IMR-90 (cell line): Measurements from ENCODE around the gene VPS52. TPM values are rescaled to one million over a fixed set of nuclear protein-coding genes. Genes with fewer than 3 reads are reported as not detected.
A peak's percentile ranks its signal among the peaks of the same experiment; 100 is the strongest.

ENCODE experiments used
- ATAC-seq: fragments of 200-7000 bp; cut with Tn5 transposase; 2 replicates; pipeline ENCODE4 v1.9.1; 2020; ENCODE audit warnings: low read depth, mild to moderate bottlenecking, moderate library complexity
- BruUV-seq: library from RNA; stranded (reverse); fragments of 400-500 nt; replicated peaks from 2 replicates; lab custom pipeline; 2021; lab: Mats Ljungman, UMichigan
- CTCF ChIA-PET: fragments of 300-600 bp; formaldehyde crosslinking; extraction: SDS; loops from one replicate; lab custom pipeline; 2021; ENCODE audit warnings: antibody characterized with exemption; lab: Yijun Ruan, JAX
- POLR2A ChIA-PET: fragments of 300-600 bp; sonication (Branson Sonifier 250); formaldehyde crosslinking; loops from one replicate; lab custom pipeline; 2022; ENCODE audit warnings: antibody characterized with exemption; ENCODE audit not compliant: unreplicated experiment; lab: Charles Lee
- DNase-seq: peaks from one replicate; pipeline ENCODE4 v3.0.0; 2013
- H2AFZ ChIP-seq: replicated peaks from 2 replicates; pipeline ENCODE3; 2013; ENCODE audit warnings: low read length, mild to moderate bottlenecking; ENCODE audit not compliant: poor library complexity
- H2AK5ac ChIP-seq: 2 replicates; pipeline ENCODE4 v1.6.1; 2013; ENCODE audit warnings: low read depth, low read length, inconsistent platforms
- H2AK9ac ChIP-seq: replicated peaks from 2 replicates; pipeline ENCODE3; 2013; ENCODE audit warnings: mild to moderate bottlenecking, low read depth, low read length, moderate library complexity; ENCODE audit not compliant: poor library complexity
- H2BK120ac ChIP-seq: 2 replicates; pipeline ENCODE4 v1.6.1; 2013; ENCODE audit warnings: low read depth, low read length, inconsistent platforms
- H2BK15ac ChIP-seq: 3 replicates; pipeline ENCODE4 v1.6.1; 2013; ENCODE audit warnings: low read depth, low read length, inconsistent platforms
- H2BK20ac ChIP-seq: 2 replicates; pipeline ENCODE4 v1.6.1; 2013; ENCODE audit warnings: low read depth, mild to moderate bottlenecking, inconsistent platforms, low read length, moderate library complexity
- H2BK5ac ChIP-seq: 2 replicates; pipeline ENCODE4 v1.6.1; 2013; ENCODE audit warnings: mild to moderate bottlenecking, low read depth, low read length, inconsistent platforms; ENCODE audit not compliant: poor library complexity, severe bottlenecking
- H3K14ac ChIP-seq: replicated peaks from 2 replicates; pipeline ENCODE4 v1.6.1; 2013; ENCODE audit warnings: low read depth, low read length, inconsistent platforms
- H3K18ac ChIP-seq: 2 replicates; pipeline ENCODE4 v1.6.1; 2013; ENCODE audit warnings: low read depth, low read length, control low read depth
- H3K23ac ChIP-seq: 2 replicates; pipeline ENCODE4 v1.6.1; 2013; ENCODE audit warnings: low read depth, low read length, inconsistent platforms
- H3K27ac ChIP-seq: 2 replicates; pipeline ENCODE4 v1.5.1; 2013; ENCODE audit warnings: mild to moderate bottlenecking, control low read depth, low read length; ENCODE audit not compliant: insufficient read depth
- H3K27me3 ChIP-seq: 2 replicates; pipeline ENCODE4 v1.6.1; 2013; ENCODE audit warnings: low read length; ENCODE audit not compliant: control insufficient read depth, insufficient read depth
- H3K36me3 ChIP-seq: 2 replicates; pipeline ENCODE4 v1.6.1; 2013; ENCODE audit warnings: low read length, mixed read lengths; ENCODE audit not compliant: control insufficient read depth, insufficient read depth
- H3K4ac ChIP-seq: 2 replicates; pipeline ENCODE4 v1.6.1; 2013; ENCODE audit warnings: low read depth, low read length, inconsistent platforms
- H3K4me1 ChIP-seq: 2 replicates; pipeline ENCODE4 v1.6.1; 2013; ENCODE audit warnings: low read length, mixed read lengths; ENCODE audit not compliant: control insufficient read depth, insufficient read depth
- H3K4me2 ChIP-seq: 2 replicates; pipeline ENCODE4 v1.6.1; 2013; ENCODE audit warnings: low read depth, mild to moderate bottlenecking, control low read depth, low read length, moderate library complexity
- H3K4me3 ChIP-seq: 2 replicates; pipeline ENCODE4 v1.5.1; 2013; ENCODE audit warnings: low read depth, mild to moderate bottlenecking, control low read depth, low read length, moderate library complexity; ENCODE audit not compliant: insufficient read depth
- H3K56ac ChIP-seq: 2 replicates; pipeline ENCODE4 v1.6.1; 2013; ENCODE audit warnings: low read length, inconsistent platforms; ENCODE audit not compliant: insufficient read depth; ENCODE audit errors: extremely low read depth
- H3K79me1 ChIP-seq, 2 experiments: 2 replicates each; pipeline ENCODE4 v1.6.1; 2013; ENCODE audit warnings: low read length in 2 of 2, inconsistent platforms in 1 of 2, low read depth in 1 of 2
- H3K9ac ChIP-seq: 2 replicates; pipeline ENCODE4 v1.6.1; 2013; ENCODE audit warnings: low read depth, low read length, control low read depth
- H3K9me1 ChIP-seq: 2 replicates; pipeline ENCODE4 v1.6.1; 2013; ENCODE audit warnings: low read length, inconsistent platforms; ENCODE audit not compliant: insufficient read depth
- H3K9me3 ChIP-seq: 2 replicates; pipeline ENCODE4 v1.6.1; 2013; ENCODE audit warnings: low read length; ENCODE audit not compliant: control insufficient read depth, insufficient read depth
- H4K20me1 ChIP-seq: 2 replicates; pipeline ENCODE4 v1.6.1; 2013; ENCODE audit warnings: low read length, inconsistent platforms; ENCODE audit not compliant: insufficient read depth
- H4K5ac ChIP-seq: 2 replicates; pipeline ENCODE4 v1.6.1; 2013; ENCODE audit warnings: mild to moderate bottlenecking, low read depth, low read length, control low read depth
- H4K8ac ChIP-seq, 2 experiments: 2 replicates each; pipeline ENCODE4 v1.6.1; 2013; ENCODE audit warnings: low read depth in 2 of 2, low read length in 2 of 2, control low read depth in 1 of 2, inconsistent platforms in 1 of 2
- H4K91ac ChIP-seq: 2 replicates; pipeline ENCODE4 v1.6.1; 2013; ENCODE audit warnings: low read depth, low read length, inconsistent platforms; ENCODE audit not compliant: insufficient read depth
- BHLHE40 ChIP-seq: fragments of 150-350 bp; IDR thresholded peaks from 2 replicates; pipeline ENCODE4 v1.6.1; 2016; ENCODE audit warnings: mild to moderate bottlenecking, low read depth, low read length
- CEBPB ChIP-seq: IDR thresholded peaks from 2 replicates; pipeline ENCODE4 v1.6.1; 2012; ENCODE audit warnings: low read depth, low read length, improper control_type of control experiment
- CHD1 ChIP-seq: IDR thresholded peaks from 2 replicates; pipeline ENCODE4 v1.6.1; 2012; ENCODE audit warnings: low read depth, low read length, improper control_type of control experiment
- FOS ChIP-seq: fragments of 150-350 bp; IDR thresholded peaks from 2 replicates; pipeline ENCODE4 v1.6.1; 2016; ENCODE audit warnings: low read depth, low read length
- MAFK ChIP-seq: IDR thresholded peaks from 2 replicates; pipeline ENCODE4 v1.6.1; 2012; ENCODE audit warnings: low read depth, low read length, improper control_type of control experiment
- MAZ ChIP-seq: IDR thresholded peaks from 2 replicates; pipeline ENCODE4 v1.6.1; 2012; ENCODE audit warnings: low read depth, mild to moderate bottlenecking, low read length, improper control_type of control experiment, moderate library complexity, borderline replicate concordance
- NFE2L2 ChIP-seq: fragments of 150-350 bp; IDR thresholded peaks from 2 replicates; pipeline ENCODE4 v1.6.1; 2016; ENCODE audit warnings: low read depth, mild to moderate bottlenecking, low read length
- POLR2A ChIP-seq: IDR thresholded peaks from 2 replicates; pipeline ENCODE4 v1.6.1; 2012; ENCODE audit warnings: mild to moderate bottlenecking, low read depth, low read length
- RAD21 ChIP-seq: IDR thresholded peaks from 2 replicates; pipeline ENCODE4 v1.6.1; 2012; ENCODE audit warnings: low read length, improper control_type of control experiment
- RCOR1 ChIP-seq: IDR thresholded peaks from 2 replicates; pipeline ENCODE4 v1.6.1; 2012; ENCODE audit warnings: mild to moderate bottlenecking, low read length, improper control_type of control experiment; ENCODE audit not compliant: insufficient replicate concordance
- RFX5 ChIP-seq: IDR thresholded peaks from 2 replicates; pipeline ENCODE4 v1.8.0; 2012; ENCODE audit warnings: low read depth, mild to moderate bottlenecking, low read length, moderate library complexity
- WGBS, 2 experiments: methylation state at CpG; one replicate each; pipeline versions ENCODE4 v1.1.5 to v1.1.7; 2013; ENCODE audit warnings: missing lambda C conversion rate in 2 of 2; ENCODE audit not compliant: insufficient read length in 1 of 2; ENCODE audit errors: extremely low coverage in 2 of 2; 5-methylcytosine and 5-hydroxymethylcytosine counted together
- dilution Hi-C: fragments of 300-500 bp; cut with HindIII; formaldehyde crosslinking; loops from one replicate; pipeline ENCODE4 v1.14.3; 2018; ENCODE audit warnings: low sequenced_read_pairs; ENCODE audit not compliant: unreplicated experiment
- in situ Hi-C: fragments of 300-500 bp; cut with MboI; formaldehyde crosslinking; loops from 3 replicates; pipeline ENCODE4 v1.14.3; 2019; ENCODE audit warnings: low sequenced_read_pairs, inconsistent platforms, mixed read lengths
- intact Hi-C: fragments of 100-400 bp; cut with micrococcal nuclease; formaldehyde crosslinking; loops from 2 replicates; pipeline ENCODE4 v1.10.0; 2022
- polyA plus RNA-seq, 3 experiments: library from polyadenylated mRNA; depleted of rRNA; stranded (reverse); fragments of >200 nt; gene quantifications; 2 replicates each; pipeline ENCODE4 v1.2.3, GENCODE V29; 2012; ENCODE audit warnings: low replicate concordance in 1 of 3
- total RNA-seq: library from RNA; depleted of rRNA; stranded (reverse); fragments of >200 nt; gene quantifications from 2 replicates; pipeline ENCODE4 v1.2.3, GENCODE V29; 2012
- TF ChIP-seq, protein P1 (sequence below): fragments of 150-350 bp; IDR thresholded peaks from 2 replicates; pipeline ENCODE4 v1.6.1; 2016; ENCODE audit warnings: low read depth, mild to moderate bottlenecking, low read length, moderate library complexity, borderline replicate concordance
- TF ChIP-seq, protein P2 (sequence below): fragments of 150-350 bp; IDR thresholded peaks from 2 replicates; pipeline ENCODE4 v1.6.1; 2017; ENCODE audit warnings: mild to moderate bottlenecking, antibody characterized with exemption, low read length, low read depth
- TF ChIP-seq, protein P3 (sequence below): conservative IDR thresholded peaks from 2 replicates; pipeline ENCODE4 v1.5.1; 2012; ENCODE audit warnings: mild to moderate bottlenecking, low read depth, low read length, improper control_type of control experiment

The VPS52 gene
- total and polyA plus RNA-seq, 2 of the 4 experiments (the other 2 are of a cell fraction): 29.8 to 54.6 TPM

DNA sequence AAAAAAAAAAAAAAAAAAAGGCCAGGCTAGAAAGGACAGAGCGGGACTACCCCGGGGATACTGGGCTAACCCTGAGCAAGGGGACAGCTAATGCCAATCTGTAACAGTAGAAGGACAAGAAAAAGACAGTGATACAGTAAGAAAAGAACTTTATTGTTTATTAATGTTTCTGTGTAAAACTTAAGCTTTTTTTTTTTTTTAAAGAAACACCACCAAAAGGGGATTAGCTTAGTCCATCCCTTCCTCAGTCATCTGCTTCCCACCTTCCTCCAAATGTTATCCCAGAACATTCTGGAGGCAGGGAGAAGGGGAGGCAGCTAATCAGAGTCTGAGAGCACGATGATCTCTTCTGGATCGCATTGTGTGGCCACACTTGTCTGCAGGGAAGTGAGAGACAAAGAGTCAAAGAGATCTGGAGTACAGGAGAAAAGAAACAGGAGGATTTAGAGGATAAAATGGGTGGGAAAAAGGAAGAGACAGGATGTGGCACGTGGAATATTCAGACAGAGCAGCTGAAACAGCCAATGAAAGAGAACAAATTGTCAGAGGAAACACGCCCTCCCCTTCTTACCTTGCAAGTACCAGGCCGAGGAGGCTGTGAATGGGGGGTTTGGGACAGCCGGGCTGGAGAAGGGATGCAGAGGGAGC, 46.9 kb upstream of the VPS52 start:
- H3K18ac ChIP-seq: no peak overlapping the region
- dilution Hi-C loops (no loop called here), in situ Hi-C loops (no loop called here), intact Hi-C loops (no loop called here)
- peak overlapping the region; percentile 96 for H2AK5ac ChIP-seq
- peaks cover 23% of the 10 kb centered on the region for H3K9me1 ChIP-seq
- DNase-seq (no peak), ATAC-seq (no peak)
- 0 out of 2 replicates have a peak overlapping the region, but pooled peaks have one; percentile 33 for H2BK20ac ChIP-seq
- peak overlapping the region; percentile 47 for H3K9ac ChIP-seq
- ChIA-PET POLR2A (interaction anchor here (0.6 to 1.5 kb wide), 4 partner anchors 29 to 105 kb away, joined by 3 to 11 read pairs (median 6); partner anchors contain the start of genes PFDN6 and WDR46), CTCF (no interaction called here)
- H3K56ac ChIP-seq: no peak overlapping the region
- peaks cover 10% of the 10 kb centered on the region for H4K20me1 ChIP-seq
- peaks cover 35% of the 10 kb centered on the region for H3K4me1 ChIP-seq
- H3K14ac ChIP-seq: peak overlapping the region; percentile 65
- H2AK9ac ChIP-seq: peak overlapping the region; percentile 59
- peak overlapping the region; percentile 71; the same call in 1 of the 2 replicates for H3K23ac ChIP-seq
- no peak overlapping the region; the same call in 1 of the 2 replicates for H4K91ac ChIP-seq
- peak overlapping the region; percentile 85 for H3K4ac ChIP-seq
- no peak overlapping the region for H2AFZ ChIP-seq
- no TSS peak for BruUV-seq
- peak overlapping the region; percentile 98 for H3K27ac ChIP-seq
- TF ChIP-seq, protein P1, sequence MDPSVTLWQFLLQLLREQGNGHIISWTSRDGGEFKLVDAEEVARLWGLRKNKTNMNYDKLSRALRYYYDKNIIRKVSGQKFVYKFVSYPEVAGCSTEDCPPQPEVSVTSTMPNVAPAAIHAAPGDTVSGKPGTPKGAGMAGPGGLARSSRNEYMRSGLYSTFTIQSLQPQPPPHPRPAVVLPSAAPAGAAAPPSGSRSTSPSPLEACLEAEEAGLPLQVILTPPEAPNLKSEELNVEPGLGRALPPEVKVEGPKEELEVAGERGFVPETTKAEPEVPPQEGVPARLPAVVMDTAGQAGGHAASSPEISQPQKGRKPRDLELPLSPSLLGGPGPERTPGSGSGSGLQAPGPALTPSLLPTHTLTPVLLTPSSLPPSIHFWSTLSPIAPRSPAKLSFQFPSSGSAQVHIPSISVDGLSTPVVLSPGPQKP: no peak
- TF ChIP-seq CEBPB (no peak), CHD1 (no peak), NFE2L2 (no peak), MAZ (no peak), MAFK (no peak), RFX5 (no peak), BHLHE40 (no peak), RCOR1 (no peak), FOS (no peak), POLR2A (no peak), RAD21 (no peak)
- TF ChIP-seq, protein P2, sequence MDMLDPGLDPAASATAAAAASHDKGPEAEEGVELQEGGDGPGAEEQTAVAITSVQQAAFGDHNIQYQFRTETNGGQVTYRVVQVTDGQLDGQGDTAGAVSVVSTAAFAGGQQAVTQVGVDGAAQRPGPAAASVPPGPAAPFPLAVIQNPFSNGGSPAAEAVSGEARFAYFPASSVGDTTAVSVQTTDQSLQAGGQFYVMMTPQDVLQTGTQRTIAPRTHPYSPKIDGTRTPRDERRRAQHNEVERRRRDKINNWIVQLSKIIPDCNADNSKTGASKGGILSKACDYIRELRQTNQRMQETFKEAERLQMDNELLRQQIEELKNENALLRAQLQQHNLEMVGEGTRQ: no peak
- TF ChIP-seq, protein P3, sequence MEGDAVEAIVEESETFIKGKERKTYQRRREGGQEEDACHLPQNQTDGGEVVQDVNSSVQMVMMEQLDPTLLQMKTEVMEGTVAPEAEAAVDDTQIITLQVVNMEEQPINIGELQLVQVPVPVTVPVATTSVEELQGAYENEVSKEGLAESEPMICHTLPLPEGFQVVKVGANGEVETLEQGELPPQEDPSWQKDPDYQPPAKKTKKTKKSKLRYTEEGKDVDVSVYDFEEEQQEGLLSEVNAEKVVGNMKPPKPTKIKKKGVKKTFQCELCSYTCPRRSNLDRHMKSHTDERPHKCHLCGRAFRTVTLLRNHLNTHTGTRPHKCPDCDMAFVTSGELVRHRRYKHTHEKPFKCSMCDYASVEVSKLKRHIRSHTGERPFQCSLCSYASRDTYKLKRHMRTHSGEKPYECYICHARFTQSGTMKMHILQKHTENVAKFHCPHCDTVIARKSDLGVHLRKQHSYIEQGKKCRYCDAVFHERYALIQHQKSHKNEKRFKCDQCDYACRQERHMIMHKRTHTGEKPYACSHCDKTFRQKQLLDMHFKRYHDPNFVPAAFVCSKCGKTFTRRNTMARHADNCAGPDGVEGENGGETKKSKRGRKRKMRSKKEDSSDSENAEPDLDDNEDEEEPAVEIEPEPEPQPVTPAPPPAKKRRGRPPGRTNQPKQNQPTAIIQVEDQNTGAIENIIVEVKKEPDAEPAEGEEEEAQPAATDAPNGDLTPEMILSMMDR: no peak
- H2BK5ac ChIP-seq: peak overlapping the region; percentile 97
- peak overlapping the region; percentile 30; the same call in 1 of the 3 replicates for H2BK15ac ChIP-seq
- H3K9me3 ChIP-seq: no peaks in the 10 kb centered on the region
- no peak overlapping the region for H4K5ac ChIP-seq
- peak overlapping the region; percentile 69 for H3K4me2 ChIP-seq
- peak overlapping the region; percentile 16 to 40; a peak in 2 of 4 replicates for H4K8ac ChIP-seq
- WGBS, 2 experiments: no CpG with 5 or more reads among the region's 8 CpGs
- H3K79me1 ChIP-seq: peaks cover 34 to 74% of the 10 kb centered on the region in 2 experiments
- H3K27me3 ChIP-seq: no peaks in the 10 kb centered on the region
- H3K4me3 ChIP-seq: no peak overlapping the region
- peaks cover 28% of the 10 kb centered on the region for H3K36me3 ChIP-seq
- H2BK120ac ChIP-seq: peak overlapping the region; percentile 76; the same call in 1 of the 2 replicates
